ENCODE measurements around the gene PXYLP1.
A peak's percentile ranks its signal among the peaks of the same experiment; 100 is the strongest.
"Not testable (repeated sequence)": the region's sequence is repeated elsewhere in the genome, so short reads cannot be mapped to it uniquely, and the experiment has no call there.

The PXYLP1 gene, protein sequence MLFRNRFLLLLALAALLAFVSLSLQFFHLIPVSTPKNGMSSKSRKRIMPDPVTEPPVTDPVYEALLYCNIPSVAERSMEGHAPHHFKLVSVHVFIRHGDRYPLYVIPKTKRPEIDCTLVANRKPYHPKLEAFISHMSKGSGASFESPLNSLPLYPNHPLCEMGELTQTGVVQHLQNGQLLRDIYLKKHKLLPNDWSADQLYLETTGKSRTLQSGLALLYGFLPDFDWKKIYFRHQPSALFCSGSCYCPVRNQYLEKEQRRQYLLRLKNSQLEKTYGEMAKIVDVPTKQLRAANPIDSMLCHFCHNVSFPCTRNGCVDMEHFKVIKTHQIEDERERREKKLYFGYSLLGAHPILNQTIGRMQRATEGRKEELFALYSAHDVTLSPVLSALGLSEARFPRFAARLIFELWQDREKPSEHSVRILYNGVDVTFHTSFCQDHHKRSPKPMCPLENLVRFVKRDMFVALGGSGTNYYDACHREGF

DNA sequence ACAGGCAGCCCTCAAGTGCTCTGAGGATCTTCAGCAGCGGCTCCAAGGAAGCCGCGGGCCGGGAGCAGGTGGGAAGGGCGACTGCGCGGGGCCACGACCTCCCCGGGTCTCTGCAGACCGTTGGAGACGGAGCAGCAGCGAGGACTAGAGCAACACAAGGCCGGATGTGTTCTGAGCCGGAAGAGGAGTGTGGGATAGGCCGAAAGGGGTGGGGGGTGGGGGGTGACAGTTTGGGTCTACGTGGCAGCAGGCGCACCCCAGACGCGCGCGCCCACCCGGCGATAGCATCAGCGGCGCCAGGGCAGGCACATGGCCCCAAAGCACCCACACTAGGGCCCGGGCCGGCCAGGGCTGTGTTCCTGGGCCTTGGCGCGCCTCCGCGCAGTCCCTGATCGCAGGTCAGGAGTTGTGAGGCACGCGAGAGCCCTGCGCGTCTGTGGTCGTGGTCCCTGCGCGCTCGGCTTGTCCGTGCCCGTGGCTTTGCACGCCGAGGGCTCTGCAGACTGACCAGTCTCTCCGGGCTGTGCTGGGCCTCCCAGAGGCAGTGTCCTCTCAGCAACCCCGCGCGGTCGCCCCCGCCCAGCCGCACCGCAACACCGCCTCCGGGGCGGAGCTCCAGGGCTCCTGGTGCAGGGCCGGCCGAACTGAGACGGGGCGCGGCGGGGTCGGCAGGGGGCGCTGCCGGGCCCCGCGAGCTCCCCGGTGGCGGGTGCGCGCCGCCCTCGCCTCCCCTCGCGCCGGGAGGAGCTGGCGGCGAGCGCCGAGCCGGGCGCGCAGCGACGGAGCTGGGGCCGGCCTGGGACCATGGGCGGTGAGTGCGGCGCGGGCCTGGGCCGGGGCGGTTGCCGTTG lies at the start of gene PXYLP1:
PXYLP1 (plus strand) TSS at position 725 of the 851 bp plus-strand sequence. CDS start 28,351 bp downstream, outside the sequence.
- FAIRE-seq (peak; percentile 86), DNase-seq (ENCODE audit: extremely low spot score, insufficient read length, low read depth) (peak; percentile 83)

DNA sequence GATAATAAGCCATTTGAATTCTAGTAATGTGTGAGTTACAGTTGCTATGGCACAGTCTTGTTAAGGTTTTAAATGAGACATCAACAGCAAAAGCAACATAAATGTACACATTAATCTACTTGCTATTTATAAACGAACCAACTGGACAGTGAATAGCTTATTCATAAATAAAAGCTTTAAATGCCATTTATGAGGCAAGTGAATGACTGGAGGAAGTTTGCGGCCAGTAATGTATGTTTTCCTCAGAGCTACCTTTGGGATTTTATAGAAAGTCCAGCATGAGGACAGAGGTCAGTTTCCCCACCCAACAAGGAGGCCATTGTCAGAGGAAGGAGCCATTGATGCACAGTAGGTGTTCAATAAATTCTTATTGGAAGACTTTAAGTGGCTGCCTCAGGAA lies 48.0 kb upstream of the PXYLP1 start:
- no peak for FAIRE-seq
- DNase-seq (ENCODE audit: extremely low spot score, insufficient read length, low read depth): no peak

DNA sequence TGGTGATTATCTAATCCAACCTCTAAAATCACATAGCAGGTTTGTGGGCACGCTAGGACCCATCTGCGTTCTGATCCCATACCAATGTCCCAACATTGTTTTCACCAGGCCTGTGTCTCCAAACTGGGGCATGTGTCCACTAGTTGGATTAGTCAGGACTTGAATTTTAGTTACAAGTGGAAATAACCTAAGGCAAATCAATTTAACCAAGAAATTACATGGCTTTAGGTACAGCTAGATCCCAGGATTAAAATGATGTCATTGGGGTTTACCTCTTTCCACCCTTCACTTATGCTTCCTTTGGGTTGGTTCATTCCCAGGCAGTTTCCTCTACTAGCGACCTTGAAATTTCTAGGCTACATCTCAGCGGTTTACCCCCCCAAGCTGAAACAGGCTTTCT lies 47.2 kb upstream of the PXYLP1 start:
- DNase-seq (ENCODE audit: extremely low spot score, insufficient read length, low read depth) (no peak), FAIRE-seq (no peak)

DNA sequence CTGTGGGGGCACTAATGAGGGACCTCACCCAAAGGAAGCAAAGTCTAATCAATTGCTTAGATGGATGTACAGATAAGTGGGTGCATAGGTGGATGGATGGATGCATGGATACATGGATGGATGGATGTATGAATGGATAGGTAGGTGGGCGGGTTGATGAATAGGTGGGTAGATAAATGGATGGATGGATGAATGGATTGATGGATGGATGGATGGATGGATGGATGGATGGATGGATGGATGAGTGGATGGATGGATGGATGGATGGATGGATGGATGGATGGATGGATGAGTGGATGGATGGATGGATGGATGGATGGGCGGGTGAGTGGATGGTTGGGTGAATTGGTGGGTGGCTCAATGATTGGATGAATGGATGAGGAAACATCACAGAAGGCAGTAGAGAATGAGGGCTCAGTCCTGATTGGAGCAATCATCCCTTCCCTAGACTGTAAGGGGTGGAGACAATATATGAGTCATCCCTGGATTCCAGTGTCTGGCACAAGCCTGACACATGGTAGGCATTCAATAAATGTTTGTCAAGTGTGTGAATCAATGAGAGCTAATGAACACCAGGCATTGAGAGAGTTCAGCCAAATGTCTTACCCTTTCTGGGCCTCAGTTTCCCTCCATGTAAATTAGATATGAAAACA lies 40.4 kb upstream of the PXYLP1 start:
- no peak for FAIRE-seq
- DNase-seq (ENCODE audit: extremely low spot score, insufficient read length, low read depth): no peak

DNA sequence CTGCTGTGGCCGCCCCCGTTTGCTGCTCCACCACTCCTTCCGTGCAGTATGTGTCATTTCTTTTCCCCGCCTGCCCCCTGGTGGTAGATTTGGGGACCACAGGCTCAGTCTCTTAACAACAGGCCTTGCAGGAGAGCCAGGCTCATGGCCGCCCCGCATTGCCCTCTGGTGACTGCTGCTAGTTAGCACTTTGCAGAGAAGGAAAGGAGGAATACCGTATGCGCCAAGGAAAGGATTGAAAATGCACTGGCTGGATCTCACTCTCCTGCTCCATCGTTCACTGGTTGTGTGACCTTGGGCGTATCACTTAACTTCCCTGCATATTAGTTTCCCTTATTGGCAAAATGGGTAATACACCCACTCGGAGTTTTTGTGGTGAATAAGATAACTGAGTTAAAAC lies 39.3 kb upstream of the PXYLP1 start:
- FAIRE-seq: peak; percentile 97
- DNase-seq (ENCODE audit: extremely low spot score, insufficient read length, low read depth): peak; percentile 53

DNA sequence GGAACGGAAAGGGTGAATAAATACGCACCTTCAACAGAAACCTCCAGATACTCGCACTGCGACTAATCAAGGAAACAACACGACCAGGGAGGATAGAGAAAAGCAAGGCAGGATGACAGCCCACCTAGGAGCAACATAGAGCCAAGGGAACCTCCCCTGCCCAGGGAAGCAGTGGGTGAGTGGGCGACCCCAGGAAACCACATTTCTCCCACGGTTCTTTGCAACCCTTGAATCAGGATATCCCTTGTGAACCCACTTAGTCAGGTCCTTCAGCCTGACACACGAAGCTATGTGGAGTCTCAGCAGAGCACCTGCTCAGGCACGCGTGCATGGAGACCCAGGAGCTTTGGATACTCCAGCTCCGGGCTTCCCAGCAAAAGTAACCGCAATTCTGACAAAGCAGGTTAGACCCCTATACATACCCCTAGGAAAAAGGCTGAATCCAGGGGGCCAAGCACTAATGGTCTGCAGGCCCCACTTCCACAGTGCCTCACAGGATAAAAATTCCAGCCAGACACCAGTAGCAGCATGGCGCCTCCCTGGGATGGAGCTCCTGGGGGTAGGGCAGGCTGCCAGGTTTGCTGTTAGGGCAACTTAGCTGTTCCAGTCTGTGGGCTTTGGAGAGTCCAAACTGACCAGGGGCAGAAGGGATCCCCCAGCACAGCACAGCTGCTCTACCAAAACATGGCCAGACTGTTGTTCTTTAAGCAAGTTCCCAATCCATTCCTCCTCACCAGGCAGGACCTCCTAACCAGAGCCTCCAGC lies 38.4 kb upstream of the PXYLP1 start:
- FAIRE-seq (no peak), DNase-seq (ENCODE audit: extremely low spot score, insufficient read length, low read depth) (no peak)

DNA sequence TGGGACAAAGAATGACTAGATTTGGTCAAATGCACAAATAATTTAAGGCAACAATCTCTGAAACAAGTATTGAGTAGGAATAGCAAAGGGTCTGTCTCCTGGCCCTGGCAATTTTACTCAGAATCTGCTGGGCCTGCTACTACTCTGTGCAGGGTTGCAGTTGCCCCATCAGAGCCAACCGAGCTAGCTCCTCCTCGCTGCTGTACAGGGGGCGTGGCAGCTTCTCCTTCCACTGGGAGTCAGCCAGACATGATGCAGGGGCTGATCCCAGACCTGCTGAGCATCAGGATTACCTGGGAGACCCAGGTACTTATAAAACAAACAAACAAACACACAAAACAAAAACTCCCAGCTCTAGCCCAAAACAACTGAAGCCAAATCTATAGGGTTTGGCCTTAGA lies 30.5 kb upstream of the PXYLP1 start:
- FAIRE-seq (no peak), DNase-seq (ENCODE audit: extremely low spot score, insufficient read length, low read depth) (no peak)

DNA sequence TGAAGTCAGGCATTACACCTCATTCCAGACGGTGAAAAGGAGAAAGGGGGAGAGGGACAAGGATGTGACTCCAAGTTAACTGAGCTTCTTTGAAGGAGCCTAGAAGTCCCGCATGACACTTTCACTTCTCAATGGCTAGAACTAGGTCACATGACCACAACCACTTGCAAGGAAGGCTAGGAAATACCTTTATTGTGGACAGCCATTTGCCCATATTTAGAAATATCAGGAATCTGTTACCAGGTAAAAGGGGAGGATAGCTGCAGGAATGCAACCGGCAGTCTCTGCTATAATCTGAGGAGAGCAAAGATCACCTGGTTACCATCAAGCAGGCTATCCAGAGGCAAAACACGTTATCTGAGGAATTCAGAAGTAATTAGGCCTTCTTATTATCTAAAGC lies 28.9 kb upstream of the PXYLP1 start:
- DNase-seq (ENCODE audit: extremely low spot score, insufficient read length, low read depth): no peak
- no peak for FAIRE-seq

DNA sequence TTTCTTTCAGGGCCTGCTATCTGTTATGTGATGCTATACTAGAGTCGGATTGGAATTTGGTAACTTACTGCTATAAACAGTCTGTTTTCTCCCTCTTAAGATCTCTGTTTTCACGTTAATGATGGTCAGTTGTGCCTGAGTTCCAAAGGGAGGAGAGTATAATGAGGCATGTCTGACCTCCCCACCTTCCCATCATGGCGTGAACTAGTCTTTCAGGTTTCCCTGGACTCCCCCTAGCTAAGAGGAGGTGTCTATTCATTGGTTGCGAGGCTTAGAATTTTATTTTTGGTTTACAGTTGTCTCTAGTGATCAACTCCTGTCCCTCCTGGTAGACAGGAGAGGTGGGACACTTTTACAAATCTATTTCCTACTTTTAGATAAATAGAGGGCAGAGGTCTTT lies 27.8 kb upstream of the PXYLP1 start:
- DNase-seq (ENCODE audit: extremely low spot score, insufficient read length, low read depth) (no peak), FAIRE-seq (no peak)

DNA sequence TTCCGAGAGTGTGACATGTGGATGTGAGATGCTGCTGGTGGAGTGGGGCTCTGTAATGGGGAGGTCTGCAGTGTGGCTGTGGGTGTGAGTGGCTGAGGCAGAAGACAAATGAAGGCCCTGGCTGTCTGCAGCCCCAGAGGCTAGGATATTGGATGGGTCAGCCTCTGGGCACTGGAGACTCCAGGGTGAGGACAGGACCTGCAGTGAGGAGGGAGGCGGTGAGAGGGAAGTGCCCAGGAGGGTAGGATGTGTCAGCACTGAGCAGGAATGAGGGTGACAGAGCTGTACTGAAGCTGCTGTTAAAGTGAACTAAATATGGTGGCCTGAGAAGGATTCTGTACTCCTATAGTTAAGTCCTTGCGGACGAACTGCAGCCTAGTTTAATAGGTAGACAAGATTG lies 27.3 kb upstream of the PXYLP1 start:
- no peak for DNase-seq (ENCODE audit: extremely low spot score, insufficient read length, low read depth)
- no peak for FAIRE-seq

DNA sequence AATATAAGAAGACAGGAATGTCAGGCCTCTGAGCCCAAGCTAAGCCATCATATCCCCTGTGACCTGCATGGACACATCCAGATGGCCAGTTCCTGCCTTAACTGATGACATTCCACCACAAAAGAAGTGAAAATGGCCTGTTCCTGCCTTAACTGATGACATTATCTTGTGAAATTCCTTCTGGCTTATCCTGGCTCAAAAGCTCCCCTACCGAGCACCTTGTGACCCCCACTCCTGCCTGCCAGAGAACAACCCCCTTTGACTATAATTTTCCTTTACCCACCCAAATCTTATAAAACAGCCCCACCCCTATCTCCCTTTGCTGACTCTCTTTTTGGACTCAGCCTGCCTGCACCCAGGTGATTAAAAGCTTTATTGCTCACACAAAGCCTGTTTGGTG lies 20.3 kb upstream of the PXYLP1 start:
- FAIRE-seq; DNase-seq (ENCODE audit: extremely low spot score, insufficient read length, low read depth): not testable (repeated sequence)

DNA sequence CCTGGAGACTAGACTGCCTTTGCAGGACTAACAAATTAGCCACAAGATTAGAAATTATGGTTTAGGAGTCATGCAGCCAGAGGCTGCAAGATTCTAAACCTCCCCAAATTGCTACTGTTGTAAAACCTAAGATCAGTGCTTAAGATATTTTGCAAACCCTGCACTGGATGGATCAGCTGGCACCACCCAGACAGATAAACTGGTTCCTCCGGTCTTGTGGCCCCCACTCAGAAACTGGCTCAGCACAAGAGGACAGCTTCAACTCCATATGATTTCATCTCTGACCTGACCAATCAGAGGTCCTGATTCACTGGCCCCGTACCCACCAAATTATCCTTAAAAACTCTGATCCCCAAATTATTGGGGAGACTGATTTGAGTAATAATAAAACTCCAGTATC lies 19.5 kb upstream of the PXYLP1 start:
- DNase-seq (ENCODE audit: extremely low spot score, insufficient read length, low read depth): no peak
- FAIRE-seq: no peak

DNA sequence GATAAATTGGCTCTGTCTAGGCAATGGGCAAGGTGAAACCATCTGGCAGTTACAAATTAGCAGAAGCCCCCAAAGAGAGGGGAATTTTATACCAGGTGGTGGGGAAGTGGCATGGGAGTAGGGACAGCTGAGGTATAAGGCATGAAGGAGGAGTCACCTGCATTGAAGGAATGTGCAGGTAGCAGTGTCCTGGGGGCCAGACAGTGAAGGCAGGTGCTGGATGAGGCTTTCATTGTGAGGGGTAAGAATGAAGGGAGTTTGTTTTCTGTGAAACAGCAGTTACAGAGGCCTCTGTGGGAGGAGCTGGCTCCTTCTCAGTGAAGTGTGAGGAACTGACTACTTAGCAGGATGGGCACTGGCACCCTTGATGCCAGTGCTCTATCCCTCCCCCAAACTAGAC lies 19.1 kb upstream of the PXYLP1 start:
- FAIRE-seq (no peak), DNase-seq (ENCODE audit: extremely low spot score, insufficient read length, low read depth) (no peak)

DNA sequence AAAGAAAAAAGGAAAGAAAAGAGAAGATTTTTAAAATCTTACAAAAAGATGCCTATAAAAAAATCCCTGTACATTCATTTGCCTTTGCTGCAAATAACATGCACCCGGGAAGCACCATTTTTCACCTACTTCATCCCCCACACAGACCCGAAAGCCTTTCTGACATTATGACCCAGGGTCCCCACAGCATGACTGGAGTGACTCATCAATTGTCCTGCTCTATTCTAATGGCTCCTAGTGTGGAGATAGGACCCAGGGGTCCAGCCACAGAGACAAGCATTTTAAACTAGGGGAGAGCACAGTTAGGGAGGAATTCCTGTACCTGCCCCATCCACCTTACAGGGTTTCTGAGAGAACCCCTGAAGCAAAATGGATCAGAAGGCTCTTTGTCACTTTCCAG lies 14.7 kb upstream of the PXYLP1 start:
- no peak for DNase-seq (ENCODE audit: extremely low spot score, insufficient read length, low read depth)
- no peak for FAIRE-seq

DNA sequence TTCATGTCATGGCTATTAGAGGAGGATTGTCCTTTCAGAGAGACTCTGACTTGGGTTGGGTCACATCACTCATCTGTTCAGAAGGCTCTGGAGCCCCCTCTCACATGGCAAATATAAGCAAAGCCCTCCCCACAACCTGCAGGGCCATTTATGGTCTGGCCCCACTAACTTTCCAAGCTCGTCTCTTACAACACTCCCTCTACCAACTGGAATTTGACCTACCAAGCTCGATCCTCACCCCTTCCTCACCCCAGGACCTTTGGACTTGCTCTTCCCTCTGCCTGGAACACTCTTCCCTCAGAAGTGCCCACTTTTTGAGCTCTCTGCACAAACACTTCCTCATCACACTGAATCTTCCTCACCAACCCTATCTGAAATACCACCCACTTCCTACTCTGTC lies 14.2 kb upstream of the PXYLP1 start:
- DNase-seq (ENCODE audit: extremely low spot score, insufficient read length, low read depth) (no peak), FAIRE-seq (no peak)

DNA sequence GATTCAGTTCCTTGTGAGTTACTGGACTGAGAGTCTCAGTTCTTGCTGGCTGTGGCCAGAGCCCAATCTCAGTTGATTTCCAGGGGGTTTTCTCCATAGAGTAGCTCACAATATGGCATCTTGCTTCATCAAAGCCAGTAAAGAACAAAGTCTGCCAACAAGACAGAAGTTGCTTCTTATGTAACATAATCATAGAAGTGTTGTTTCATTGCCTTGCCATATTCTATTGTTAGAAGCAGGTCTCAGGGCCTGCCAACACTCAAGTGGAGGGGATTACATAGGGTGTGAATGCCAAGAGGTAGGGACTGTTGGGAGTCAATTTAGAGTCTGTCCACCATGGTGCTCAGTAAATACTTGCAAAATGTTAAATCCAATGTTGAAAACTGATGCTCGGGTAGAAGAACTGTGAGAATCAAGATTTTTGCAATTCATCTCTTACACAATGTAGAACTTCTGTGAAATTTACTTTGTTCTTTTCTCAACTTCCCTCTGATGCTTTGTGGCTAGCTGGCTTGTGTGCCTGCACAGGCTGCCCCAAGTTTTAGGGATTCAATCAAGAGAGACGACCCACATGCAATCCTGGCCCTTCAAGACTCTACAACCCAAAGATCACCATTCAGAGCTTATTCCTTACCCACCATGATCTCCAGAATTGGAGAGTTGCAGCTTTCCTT lies 13.3 kb upstream of the PXYLP1 start:
- FAIRE-seq (no peak), DNase-seq (ENCODE audit: extremely low spot score, insufficient read length, low read depth) (no peak)

DNA sequence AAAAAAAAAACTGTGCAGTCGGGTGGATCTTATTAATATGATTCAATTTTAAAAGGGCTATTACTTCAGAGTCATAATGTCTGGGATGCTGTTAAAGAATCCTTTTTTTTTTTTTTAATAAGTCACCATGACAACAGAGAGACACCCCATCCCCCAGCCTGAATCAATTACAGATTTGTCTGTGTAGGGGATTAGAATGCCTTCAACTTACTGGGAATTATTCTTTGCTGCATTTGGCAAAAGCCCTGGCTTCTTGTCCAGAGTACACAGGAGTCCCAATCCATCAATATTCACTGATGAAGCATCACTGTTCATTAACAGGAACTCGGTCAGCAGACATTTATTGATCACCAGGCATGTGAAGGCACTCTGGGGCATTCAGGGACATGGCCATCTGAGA lies 12.7 kb upstream of the PXYLP1 start:
- FAIRE-seq: no peak

DNA sequence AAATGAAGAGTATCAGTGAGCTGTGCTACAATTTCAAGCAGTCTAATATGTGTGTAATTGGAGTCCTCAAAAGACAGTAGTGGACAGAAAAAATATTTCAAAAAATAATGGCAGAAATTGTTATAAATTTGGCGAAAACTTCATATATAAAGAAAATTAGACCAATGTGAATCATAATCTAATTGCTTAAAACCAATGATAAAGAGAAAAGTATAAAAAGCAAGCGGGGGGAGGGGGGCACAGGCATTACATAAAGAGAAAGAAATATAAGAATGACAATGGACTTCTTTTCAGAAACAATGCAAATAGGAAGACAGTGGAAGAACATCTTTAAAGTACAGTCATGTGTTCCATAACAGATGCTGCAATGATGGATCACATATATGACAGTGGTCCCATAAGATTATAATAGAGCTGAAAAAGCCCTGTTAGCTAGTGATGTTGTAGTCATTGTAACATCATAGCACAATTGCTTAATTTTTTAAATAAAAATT lies 7.9 kb upstream of the PXYLP1 start:
- FAIRE-seq (no peak), DNase-seq (ENCODE audit: extremely low spot score, insufficient read length, low read depth) (no peak)

More for the DNA sequence above, 12.7 kb upstream of the PXYLP1 start:
- DNase-seq (ENCODE audit: extremely low spot score, insufficient read length, low read depth): no peak

DNA sequence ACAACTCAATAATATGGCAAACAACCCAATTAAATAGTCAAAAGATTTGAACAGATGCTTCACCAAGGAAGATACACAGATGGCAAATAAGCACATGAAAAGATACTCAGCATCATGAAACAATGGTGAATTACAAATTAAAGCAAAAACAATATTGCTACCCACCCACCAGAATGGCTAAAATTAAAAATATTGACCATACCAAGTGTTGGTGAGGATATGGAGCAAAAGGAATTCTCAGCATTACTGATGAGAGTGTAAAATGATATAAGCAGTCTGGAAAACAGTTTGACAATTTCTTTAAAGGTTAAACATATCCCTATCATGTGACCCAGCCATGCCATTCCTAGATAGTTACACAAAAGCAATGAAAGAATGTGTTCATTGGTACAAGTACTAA lies 5.7 kb upstream of the PXYLP1 start:
- DNase-seq (ENCODE audit: extremely low spot score, insufficient read length, low read depth) (no peak), FAIRE-seq (no peak)
